GM23248 (cell line): ENCODE measurements around the gene LRIG2.

Source experiments
- EZH2 ChIP-seq: fragments of 200-600 bp; sonication (generic); IDR thresholded peaks from 2 replicates; pipeline ENCODE4 v1.6.1; 2018; ENCODE audit warnings: antibody characterized with exemption, mild to moderate bottlenecking; ENCODE audit not compliant: insufficient read depth, poor library complexity, severe bottlenecking
- EZH2phosphoT487 ChIP-seq: fragments of 200-600 bp; sonication (generic); IDR thresholded peaks from 2 replicates; pipeline ENCODE4 v1.6.1; 2018; ENCODE audit warnings: antibody characterized with exemption, moderate library complexity, mild to moderate bottlenecking, low read depth; ENCODE audit not compliant: insufficient read depth

DNA sequence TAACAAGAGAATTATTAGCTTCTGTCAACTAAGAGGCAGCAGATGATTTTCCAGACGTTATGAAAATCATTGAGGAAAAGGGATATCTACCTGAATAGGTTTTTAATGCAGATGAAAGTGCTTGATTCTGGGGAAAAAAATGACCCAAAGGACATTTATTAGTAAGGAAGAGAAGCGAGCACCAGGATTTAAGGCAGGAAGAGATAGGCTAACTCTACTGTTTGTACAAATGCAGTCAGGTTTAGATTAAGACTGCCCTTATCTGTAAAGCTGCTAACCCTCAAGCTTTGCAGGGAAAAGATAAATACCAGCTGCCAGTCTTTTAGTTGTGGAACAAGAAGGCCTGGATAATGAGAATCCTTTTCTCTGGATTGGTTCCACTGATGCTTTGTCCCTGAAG is 33.0 kb upstream of the LRIG2 start:
- TF ChIP-seq EZH2phosphoT487 (no peak), EZH2 (no peak)
